Heart right ventricle (tissue), 16 donors: ENCODE data around the gene ITM2C. TPM values are rescaled to one million over a fixed set of nuclear protein-coding genes. Genes with fewer than 3 reads are reported as not detected.

Experiments used
- ATAC-seq, 8 donors: fragments of 200-7000 bp; cut with Tn5 transposase; one replicate each; pipeline ENCODE4 v1.9.1; 2020; ENCODE audit warnings: mild to moderate bottlenecking in 8 of 8, moderate library complexity in 8 of 8, moderate number of reproducible peaks in 1 of 8
- DNase-seq, 2 donors: peaks; one replicate each; pipeline ENCODE4 v3.0.0-alpha.2; 2020
- H3K27ac ChIP-seq, 10 donors: fragments of 200-600 bp; sonication (generic) in 2 of 10; one replicate each; pipeline versions ENCODE4 v1.5.0 to v1.8.0; 2020 to 2022; ENCODE audit warnings: mild to moderate bottlenecking in 3 of 10
- H3K27me3 ChIP-seq, 7 donors: fragments of 200-600 bp; one replicate each; pipeline ENCODE4 v1.8.0; 2021 to 2022; ENCODE audit warnings: mild to moderate bottlenecking in 2 of 7
- H3K36me3 ChIP-seq, 9 donors: fragments of 200-600 bp; sonication (generic) in 1 of 9; one replicate each; pipeline versions ENCODE4 v1.5.0 to v1.8.0; 2020 to 2022; ENCODE audit warnings: mild to moderate bottlenecking in 2 of 9
- H3K4me1 ChIP-seq, 9 donors: fragments of 200-600 bp; sonication (generic) in 1 of 9; one replicate each; pipeline versions ENCODE4 v1.5.0 to v1.8.0; 2020 to 2022; ENCODE audit warnings: mild to moderate bottlenecking in 4 of 9
- H3K4me3 ChIP-seq, 10 donors: fragments of 200-600 bp; sonication (generic) in 2 of 10; one replicate each; pipeline versions ENCODE4 v1.5.0 to v1.8.0; 2020 to 2022; ENCODE audit warnings: mild to moderate bottlenecking in 7 of 10, moderate library complexity in 2 of 10
- H3K9me3 ChIP-seq, 11 donors: fragments of 200-600 bp in 10 of 11; sonication (generic) in 2 of 11; one replicate each; pipeline versions ENCODE4 v1.5.0 to v1.8.0; 2013 to 2022; ENCODE audit warnings: mild to moderate bottlenecking in 2 of 11, control low read depth in 1 of 11, moderate library complexity in 1 of 11
- WGBS, 2 donors: extraction: QIAGEN DNeasy Blood & Tissue Kit; methylation state at CpG; one replicate each; pipeline ENCODE4 v1.1.7; 2013; ENCODE audit warnings: inconsistent platforms in 1 of 2; 5-methylcytosine and 5-hydroxymethylcytosine counted together
- intact Hi-C, 10 donors: fragments of 100-400 bp; cut with DNase I; formaldehyde crosslinking; loops; one replicate each; pipeline versions ENCODE4 v1.11.1 to v1.14.2; 2022
- long read RNA-seq, 3 donors: library from polyadenylated mRNA; unstranded; transcript quantifications; one replicate each; pipeline ENCODE4 v2.0.0, GENCODE V29; 2020 to 2021
- polyA plus RNA-seq, 2 donors: library from polyadenylated mRNA; stranded (reverse); fragments of 200-250 nt; gene quantifications; one replicate each; pipeline ENCODE4 v1.2.3, GENCODE V29; 2013
- total RNA-seq, 10 donors: library from RNA; stranded (reverse); fragmentation: NEBNext Ultra II Directional in 3 of 10; extraction: Animal tissue kit (Norgen Biotek cat#: 25700) in 3 of 10; gene quantifications; one replicate each; pipeline versions ENCODE4 v1.2.1 to v1.2.4, GENCODE V29; 2021 to 2023
- TF ChIP-seq, protein P1 (sequence below), 9 donors: fragments of 200-600 bp; sonication (generic) in 2 of 9; IDR thresholded peaks; one replicate each; pipeline versions ENCODE4 v1.5.0 to v1.8.0; 2021 to 2022; ENCODE audit warnings: antibody characterized with exemption in 9 of 9, mild to moderate bottlenecking in 5 of 9, moderate library complexity in 1 of 9
- donor health status: Arrhythmogenic right ventricular cardiomyopathy.
- donor health status: ischemic (EF 13 %, LVEDD 7.1; RV severe dilation, severe dysfunction).
- donor health status: healthy with polysubstance abuse.
- donor health status: DM: no; HTN: yes; CAD: no.
- donor health status: DM: no; HTN: no; CAD: no.
- donor health status: ischemic (EF 25% LVEDD 6.9; RV normal size, moderate dysfunction).
- donor health status: ischemic (EF 25% LVEDD 5.7; RV mildly dilated, moderate dysfunction).
- donor health status: healthy.
- donor health status: DM: yes; HTN: yes; CAD: no.
- donor health status: Ischemic cardiomyopathy.
- donor health status: ischemic (EF 35%, LVEDD 5.7; RV mildly dilated, moderate dysfunction).
- donor health status: nonischemic (EF 11% LVEDD 7.7; RV severe dilation, severe dysfunction).
- donor health status: DM: yes; HTN: yes; CAD: no.
- donor health status: PGD.
- donor health status: ischemic (EF 29% LVEDD 5.4; RV normal size, mild dysfunction).
- donor health status: nonischemic (EF 23%, LVEDD 6.1; RV moderate dilation, normal function).

ITM2C gene
- total RNA-seq (10 to 100 TPM; 14.3 to 32.7 (median 23.8) TPM), polyA plus RNA-seq (10 to 100 TPM; 12.1 to 20.4 TPM)
- long read RNA-seq, donor 1, transcript ITM2C-202 (6 exons, 2,078 nt): major isoform, 71 of 99 reads
- long read RNA-seq, donor 1, partial matches to known transcripts: 13 of 99 reads
- long read RNA-seq, donor 1, other reads (novel, unspliced or antisense): 9 of 99 reads
- long read RNA-seq, donor 2, transcript ITM2C-202 (6 exons, 2,078 nt): major isoform, 72 of 104 reads
- long read RNA-seq, donor 2, partial matches to known transcripts: 16 of 104 reads
- long read RNA-seq, donor 2, other reads (novel, unspliced or antisense): 10 of 104 reads
- long read RNA-seq, donor 3, transcript ITM2C-203 (5 exons, 1,889 nt): minor isoform, 6 of 146 reads
- long read RNA-seq, donor 3, transcript ITM2C-202 (6 exons, 2,078 nt): major isoform, 96 of 146 reads
- long read RNA-seq, donor 3, partial matches to known transcripts: 37 of 146 reads
- long read RNA-seq, donor 3, other reads (novel, unspliced or antisense): 3 of 146 reads

GRCh38 chr2:230864605-230865306 is at the start of gene ITM2C:
Gene ITM2C, plus strand, starts transcription at chr2:230864942. Its CDS starts 84 bp downstream, at chr2:230865026.
- H3K9me3 ChIP-seq: peaks cover 0 to under 1% (median 0%) of the 10 kb centered on the region in 11 donors
- intact Hi-C loops: no loop called here
- 0 to 1% methylated on average over 72 to 76 of the region's 76 CpGs for WGBS, 2 donors
- H3K27me3 ChIP-seq: peaks cover 6 to 56% (median 39%) of the 10 kb centered on the region in 7 donors
- peak within 1 kb of the TSS; percentile 37 to 84 (median 70) for H3K4me3 ChIP-seq
- ATAC-seq (peak; percentile 75 to 93 (median 80)), DNase-seq (peak; percentile 52 to 73)
- TF ChIP-seq, protein P1, sequence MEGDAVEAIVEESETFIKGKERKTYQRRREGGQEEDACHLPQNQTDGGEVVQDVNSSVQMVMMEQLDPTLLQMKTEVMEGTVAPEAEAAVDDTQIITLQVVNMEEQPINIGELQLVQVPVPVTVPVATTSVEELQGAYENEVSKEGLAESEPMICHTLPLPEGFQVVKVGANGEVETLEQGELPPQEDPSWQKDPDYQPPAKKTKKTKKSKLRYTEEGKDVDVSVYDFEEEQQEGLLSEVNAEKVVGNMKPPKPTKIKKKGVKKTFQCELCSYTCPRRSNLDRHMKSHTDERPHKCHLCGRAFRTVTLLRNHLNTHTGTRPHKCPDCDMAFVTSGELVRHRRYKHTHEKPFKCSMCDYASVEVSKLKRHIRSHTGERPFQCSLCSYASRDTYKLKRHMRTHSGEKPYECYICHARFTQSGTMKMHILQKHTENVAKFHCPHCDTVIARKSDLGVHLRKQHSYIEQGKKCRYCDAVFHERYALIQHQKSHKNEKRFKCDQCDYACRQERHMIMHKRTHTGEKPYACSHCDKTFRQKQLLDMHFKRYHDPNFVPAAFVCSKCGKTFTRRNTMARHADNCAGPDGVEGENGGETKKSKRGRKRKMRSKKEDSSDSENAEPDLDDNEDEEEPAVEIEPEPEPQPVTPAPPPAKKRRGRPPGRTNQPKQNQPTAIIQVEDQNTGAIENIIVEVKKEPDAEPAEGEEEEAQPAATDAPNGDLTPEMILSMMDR (IDR thresholded peaks at IDR 0.05): peak in 7 of 9 donors; percentile 13 to 63 (median 42)
- peak within 1 kb of the TSS in 5 of 10 donors; percentile 11 to 68 (median 43) for H3K27ac ChIP-seq
- peaks cover 4 to 55% (median 32%) of the 10 kb centered on the region in 9 donors for H3K4me1 ChIP-seq
- H3K36me3 ChIP-seq: no peaks in the 10 kb centered on the region

GRCh38 chr2:230815088-230815487 is 49.7 kb upstream of the ITM2C start:
- H3K9me3 ChIP-seq: no peaks in the 10 kb centered on the region
- H3K4me1 ChIP-seq: no peaks in the 10 kb centered on the region
- 67 to 70% methylated on average over 3 of the region's 3 CpGs for WGBS, 2 donors
- TF ChIP-seq, protein P1 (IDR thresholded peaks at IDR 0.05): no peak
- H3K36me3 ChIP-seq: peaks cover 0 to 99% (median 40%) of the 10 kb centered on the region in 9 donors
- no peak overlapping the region for H3K4me3 ChIP-seq
- no peak overlapping the region for H3K27ac ChIP-seq
- no peaks in the 10 kb centered on the region for H3K27me3 ChIP-seq
- ATAC-seq: no peak
- intact Hi-C loops: no loop called here
- no peak for DNase-seq

DNA sequence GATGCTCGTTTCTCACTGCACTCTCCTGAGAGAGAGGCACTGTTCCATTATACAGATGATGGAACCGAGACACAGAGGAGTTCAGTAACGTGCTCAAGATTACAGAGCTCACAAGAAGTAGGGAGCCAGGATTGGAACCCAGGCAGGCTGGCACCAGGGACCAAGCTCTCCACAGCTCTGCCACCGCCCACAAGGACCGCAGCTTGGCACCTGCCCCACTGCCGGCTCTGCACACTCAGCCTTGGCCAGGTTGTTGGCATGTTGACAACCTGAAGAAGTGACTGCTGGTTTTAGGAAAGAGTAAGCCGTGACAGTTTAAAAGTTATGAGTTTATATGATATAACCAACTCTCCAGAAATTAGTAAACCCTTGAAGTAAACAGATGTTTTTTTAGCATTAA is 48.0 kb upstream of the ITM2C start:
- Histone ChIP-seq H3K9me3 (no peaks in the 10 kb centered on the region), H3K4me3 (no peak overlapping the region), H3K27me3 (no peaks in the 10 kb centered on the region), H3K27ac (no peak overlapping the region), H3K4me1 (no peaks in the 10 kb centered on the region), H3K36me3 (peaks cover 0 to 99% (median 28%) of the 10 kb centered on the region in 9 donors)
- intact Hi-C loops: no loop called here
- WGBS, 2 donors: 58 to 72% methylated on average over 7 of the region's 7 CpGs
- TF ChIP-seq, protein P1 (IDR thresholded peaks at IDR 0.05): no peak
- DNase-seq (peak in 1 of 2 donors; percentile 45), ATAC-seq (peak in 5 of 8 donors; percentile 29 to 72 (median 65))

DNA sequence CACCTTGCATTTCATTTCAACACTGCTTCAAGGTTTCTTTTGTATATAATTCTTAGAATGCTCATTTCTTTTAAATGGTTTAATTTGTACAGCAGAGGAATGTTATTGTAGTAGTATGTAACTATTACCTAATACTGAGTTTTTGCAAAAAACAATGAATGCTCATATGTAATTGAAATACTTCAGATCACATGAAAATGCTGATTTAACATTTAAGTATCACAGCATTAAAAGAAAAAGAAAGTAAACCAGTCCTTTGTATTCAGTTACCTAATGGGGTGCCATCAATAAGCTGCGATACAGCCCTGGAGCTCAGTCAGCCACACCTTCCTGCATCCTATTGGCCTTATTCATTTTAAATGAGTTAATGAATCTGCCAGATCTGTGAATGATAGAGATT is 45.3 kb upstream of the ITM2C start:
- DNase-seq: no peak
- 94 to 96% methylated on average over 1 of the region's 1 CpG for WGBS, 2 donors
- H3K36me3 ChIP-seq: peaks cover 0 to 80% (median 15%) of the 10 kb centered on the region in 9 donors

More for the DNA sequence above, 45.3 kb upstream of the ITM2C start:
- ATAC-seq: no peak
- intact Hi-C loops: no loop called here
- TF ChIP-seq, protein P1 (IDR thresholded peaks at IDR 0.05): no peak
- no peaks in the 10 kb centered on the region for H3K9me3 ChIP-seq
- H3K4me1 ChIP-seq: peaks cover 0 to 4% (median 1%) of the 10 kb centered on the region in 9 donors
- H3K4me3 ChIP-seq: no peak overlapping the region
- H3K27me3 ChIP-seq: no peaks in the 10 kb centered on the region
- H3K27ac ChIP-seq: no peak overlapping the region
